ENCODE measurements around the gene CCDC134. TPM values are rescaled to one million over a fixed set of nuclear protein-coding genes. Genes with fewer than 3 reads are reported as not detected.

CCDC134 gene
- total RNA-seq, 1 donor from 2014 or later, result 13.2 TPM

GRCh38 chr22:41874090-41874489, 73.6 kb downstream of the CCDC134 start:
- intact Hi-C loops (cut with micrococcal nuclease), result no loop called here
- DNase-seq (no peak), ATAC-seq (ENCODE audit: low read depth) (no peak)
- no peaks in the 10 kb centered on the region for H3K9me3 Mint-ChIP-seq
- H3K27ac Mint-ChIP-seq, result no peak overlapping the region
- H3K4me3 Mint-ChIP-seq, result no peak overlapping the region
- peaks cover 85% of the 10 kb centered on the region for H3K36me3 Mint-ChIP-seq (ENCODE audit: low read depth)
- ChIA-PET POLR2A (interaction anchor here (0.7 to 1.7 kb wide), 2 partner anchors 12 to 46 kb away, joined by 3 to 9 read pairs; no protein-coding TSS in a partner anchor), CTCF (interaction anchor here (1.0 kb wide), 1 partner anchor 17 kb away, joined by 3 read pairs; no protein-coding TSS in a partner anchor)
- H3K4me1 Mint-ChIP-seq, result peaks cover 20% of the 10 kb centered on the region
- H3K27me3 Mint-ChIP-seq, result no peaks in the 10 kb centered on the region
- TF ChIP-seq CTCF (IDR thresholded peaks at IDR 0.05), result no peak

GRCh38 chr22:41875531-41876270, 75.2 kb downstream of the CCDC134 start:
- Mint-ChIP-seq H3K27ac (no peak overlapping the region), H3K9me3 (no peaks in the 10 kb centered on the region), H3K4me1 (peaks cover 20% of the 10 kb centered on the region), H3K36me3 (ENCODE audit: low read depth) (peaks cover 88% of the 10 kb centered on the region), H3K4me3 (no peak overlapping the region), H3K27me3 (no peaks in the 10 kb centered on the region)
- DNase-seq, result no peak
- intact Hi-C loops (cut with micrococcal nuclease), result loop anchor here (2.0 kb wide), 1 partner anchor 13 kb away; no protein-coding TSS in a partner anchor
- ATAC-seq (ENCODE audit: low read depth), result no peak
- POLR2A ChIA-PET, result interaction anchor here (1.7 kb wide), 1 partner anchor 13 kb away, joined by 9 read pairs; no protein-coding TSS in a partner anchor
- TF ChIP-seq CTCF (IDR thresholded peaks at IDR 0.05), result no peak
- CTCF ChIA-PET, result interaction anchor here (0.8 to 1.1 kb wide), 2 partner anchors 19 to 48 kb away, joined by 3 read pairs; no protein-coding TSS in a partner anchor

Other genes with a start within 250 kb of the CCDC134 start
- gene CSDC2, start 239.7 kb upstream of the CCDC134 start, total RNA-seq, result not detected in 2 replicates
- 13.0 and 15.1 TPM in 2 replicates for gene PMM1, start 210.8 kb upstream of the CCDC134 start, total RNA-seq
- gene DESI1, start 179.6 kb upstream of the CCDC134 start, total RNA-seq, result 42.5 and 49.5 TPM in 2 replicates
- gene XRCC6, start 179.4 kb upstream of the CCDC134 start, total RNA-seq, result 297 and 319 TPM in 2 replicates
- gene SNU13, start 111.8 kb upstream of the CCDC134 start, total RNA-seq, result 157 and 165 TPM in 2 replicates
- 28.9 and 31.3 TPM in 2 replicates for gene MEI1, start 101.2 kb upstream of the CCDC134 start, total RNA-seq
- gene SREBF2, start 32.4 kb downstream of the CCDC134 start, total RNA-seq, result 253 and 307 TPM in 2 replicates
- gene SHISA8, start 114.4 kb downstream of the CCDC134 start, total RNA-seq, result 10.9 and 12.6 TPM in 2 replicates
- gene TNFRSF13C, start 126.1 kb downstream of the CCDC134 start, total RNA-seq, result 266 and 295 TPM in 2 replicates
- 9.6 and 13.3 TPM in 2 replicates for gene CENPM, start 146.5 kb downstream of the CCDC134 start, total RNA-seq
- gene SEPTIN3, start 168.8 kb downstream of the CCDC134 start, total RNA-seq, result 0.49 and 0.54 TPM in 2 replicates
- 6.8 and 7.8 TPM in 2 replicates for gene WBP2NL, start 198.1 kb downstream of the CCDC134 start, total RNA-seq

Measured in activated B cell treated with CpG ODN at 0.5 μM for 24 hours (primary cell).